Spleen (tissue), 11 donors: ENCODE measurements around the gene SPHK1. TPM values are rescaled to one million over a fixed set of nuclear protein-coding genes. Genes with fewer than 3 reads are reported as not detected.

ENCODE experiments used
- DNase-seq: peaks from one replicate; pipeline ENCODE4 v3.0.0-alpha.2; 2020
- H3K27ac ChIP-seq, 8 donors: fragments of 200-600 bp; sonication (generic) in 7 of 8; 1 replicate in 4 of 8; 2 replicates in 4 of 8; pipeline versions ENCODE4 v1.5.0 to v1.8.0; 2016 to 2021; ENCODE audit warnings: inconsistent platforms in 4 of 8, mild to moderate bottlenecking in 4 of 8, moderate library complexity in 1 of 8
- H3K27me3 ChIP-seq, 7 donors: fragments of 200-600 bp; sonication (generic) in 6 of 7; replicated peaks in 1 of 7; 1 replicate in 4 of 7; 2 replicates in 3 of 7; pipeline versions ENCODE4 v1.5.0 to v1.8.0; 2016 to 2021; ENCODE audit warnings: inconsistent platforms in 3 of 7, mild to moderate bottlenecking in 1 of 7
- H3K36me3 ChIP-seq, 6 donors: fragments of 200-600 bp; sonication (generic) in 5 of 6; 1 replicate in 4 of 6; 2 replicates in 2 of 6; pipeline versions ENCODE4 v1.5.0 to v1.8.0; 2016 to 2021; ENCODE audit warnings: inconsistent platforms in 2 of 6
- H3K4me1 ChIP-seq, 6 donors: fragments of 200-600 bp; sonication (generic) in 5 of 6; 1 replicate in 3 of 6; 2 replicates in 3 of 6; pipeline versions ENCODE4 v1.5.0 to v1.8.0; 2016 to 2021; ENCODE audit warnings: inconsistent platforms in 3 of 6
- H3K4me3 ChIP-seq, 8 donors: fragments of 200-600 bp; sonication (generic) in 7 of 8; 1 replicate in 4 of 8; 2 replicates in 4 of 8; pipeline versions ENCODE4 v1.5.0 to v1.8.0; 2016 to 2021; ENCODE audit warnings: inconsistent platforms in 4 of 8, mild to moderate bottlenecking in 4 of 8, moderate library complexity in 2 of 8
- H3K9me3 ChIP-seq, 8 donors: fragments of 200-600 bp; sonication (generic) in 7 of 8; 1 replicate in 4 of 8; 2 replicates in 4 of 8; pipeline versions ENCODE4 v1.5.0 to v1.8.0; 2016 to 2021; ENCODE audit warnings: inconsistent platforms in 4 of 8
- POLR2A ChIP-seq, 3 donors: fragments of 450-650 bp; IDR thresholded peaks; one replicate each; pipeline ENCODE4 v1.5.1; 2017; ENCODE audit warnings: antibody characterized with exemption in 3 of 3, mild to moderate bottlenecking in 1 of 3
- POLR2AphosphoS5 ChIP-seq, 3 donors: sonication (generic); formaldehyde crosslinking; IDR thresholded peaks; one replicate each; pipeline ENCODE4 v1.5.1; 2017; ENCODE audit warnings: antibody characterized with exemption in 3 of 3
- WGBS, 5 donors: extraction: QIAGEN DNeasy Blood & Tissue Kit in 3 of 5; methylation state at CpG; one replicate each; pipeline versions ENCODE4 v1.1.5 to v1.1.7; 2013 to 2018; 5-methylcytosine and 5-hydroxymethylcytosine counted together
- intact Hi-C: fragments of 100-400 bp; cut with DNase I; formaldehyde crosslinking; loops from one replicate; pipeline ENCODE4 v1.15.0; 2023; ENCODE audit warnings: low total_unique reads
- polyA plus RNA-seq, 3 donors: library from polyadenylated mRNA; stranded (reverse); fragments of 200-250 nt; gene quantifications; one replicate each; pipeline ENCODE4 v1.2.1, GENCODE V29; 2013
- small RNA-seq, 4 donors: library from RNA; depleted of rRNA; stranded (forward); fragments of <200 nt; gene quantifications; one replicate each; pipeline ENCODE3, GENCODE V24; 2016
- total RNA-seq, 7 donors: library from RNA; depleted of rRNA in 3 of 7; stranded (reverse); fragments of >200 nt in 3 of 7; fragmentation: NEBNext Ultra II Directional in 4 of 7; extraction: Animal tissue kit (Norgen Biotek cat#: 25700) in 4 of 7; gene quantifications; one replicate each; pipeline versions ENCODE4 v1.1.0 to v1.2.1, GENCODE V29; 2016 to 2021
- TF ChIP-seq, protein P1 (sequence below), 11 experiments: fragments of 200-600 bp in 7 of 11; fragments of 450-650 bp in 4 of 11; sonication (generic) in 4 of 11; IDR thresholded peaks in 8 of 11; conservative IDR thresholded peaks in 3 of 11; 1 replicate in 7 of 11; 2 replicates in 4 of 11; pipeline versions ENCODE4 v1.4.0 to v1.8.0; 2016 to 2021; ENCODE audit warnings: antibody characterized with exemption in 11 of 11, inconsistent platforms in 4 of 11, mild to moderate bottlenecking in 1 of 11
- donor health status: healthy with polysubstance abuse.
- donor health status: DM: no; HTN: no; CAD: no; lungs with moderate emphysema.
- donor health status: DM: no; HTN: no; CAD: no.
- donor health status: Bipolar disorder and iron deficiency.
- donor health status: healthy.
- donor health status: DM: no; HTN: no; CAD: no.
- donor health status: DM: yes; HTN: yes; CAD: no.

SPHK1 gene
- total and polyA plus RNA-seq, 10 donors: 3.7 to 11.4 (median 6.0) TPM

- no peak for DNase-seq
- WGBS, 5 donors: 81 to 93% (median 85%) methylated on average over 9 of the region's 9 CpGs
- no peak for TF ChIP-seq POLR2AphosphoS5 (IDR thresholded peaks at IDR 0.05)
- TF ChIP-seq, protein P1, sequence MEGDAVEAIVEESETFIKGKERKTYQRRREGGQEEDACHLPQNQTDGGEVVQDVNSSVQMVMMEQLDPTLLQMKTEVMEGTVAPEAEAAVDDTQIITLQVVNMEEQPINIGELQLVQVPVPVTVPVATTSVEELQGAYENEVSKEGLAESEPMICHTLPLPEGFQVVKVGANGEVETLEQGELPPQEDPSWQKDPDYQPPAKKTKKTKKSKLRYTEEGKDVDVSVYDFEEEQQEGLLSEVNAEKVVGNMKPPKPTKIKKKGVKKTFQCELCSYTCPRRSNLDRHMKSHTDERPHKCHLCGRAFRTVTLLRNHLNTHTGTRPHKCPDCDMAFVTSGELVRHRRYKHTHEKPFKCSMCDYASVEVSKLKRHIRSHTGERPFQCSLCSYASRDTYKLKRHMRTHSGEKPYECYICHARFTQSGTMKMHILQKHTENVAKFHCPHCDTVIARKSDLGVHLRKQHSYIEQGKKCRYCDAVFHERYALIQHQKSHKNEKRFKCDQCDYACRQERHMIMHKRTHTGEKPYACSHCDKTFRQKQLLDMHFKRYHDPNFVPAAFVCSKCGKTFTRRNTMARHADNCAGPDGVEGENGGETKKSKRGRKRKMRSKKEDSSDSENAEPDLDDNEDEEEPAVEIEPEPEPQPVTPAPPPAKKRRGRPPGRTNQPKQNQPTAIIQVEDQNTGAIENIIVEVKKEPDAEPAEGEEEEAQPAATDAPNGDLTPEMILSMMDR (IDR thresholded peaks at IDR 0.05 in 8 of 11, conservative IDR thresholded peaks at IDR 0.05 in 3 of 11): no peak
- no peak for TF ChIP-seq POLR2A (IDR thresholded peaks at IDR 0.05)
- Histone ChIP-seq H3K36me3 (peaks cover 0 to 10% (median 0%) of the 10 kb centered on the region in 6 donors), H3K4me3 (no peak overlapping the region), H3K27ac (peak overlapping the region in 2 of 8 donors; percentile 9 to 33), H3K9me3 (no peaks in the 10 kb centered on the region), H3K27me3 (no peaks in the 10 kb centered on the region), H3K4me1 (peaks cover 0 to 72% (median 19%) of the 10 kb centered on the region in 6 donors)
- intact Hi-C loops: no loop called here
Measured at GRCh38 chr17:76433693-76434092, 49.3 kb downstream of the SPHK1 start.

DNA sequence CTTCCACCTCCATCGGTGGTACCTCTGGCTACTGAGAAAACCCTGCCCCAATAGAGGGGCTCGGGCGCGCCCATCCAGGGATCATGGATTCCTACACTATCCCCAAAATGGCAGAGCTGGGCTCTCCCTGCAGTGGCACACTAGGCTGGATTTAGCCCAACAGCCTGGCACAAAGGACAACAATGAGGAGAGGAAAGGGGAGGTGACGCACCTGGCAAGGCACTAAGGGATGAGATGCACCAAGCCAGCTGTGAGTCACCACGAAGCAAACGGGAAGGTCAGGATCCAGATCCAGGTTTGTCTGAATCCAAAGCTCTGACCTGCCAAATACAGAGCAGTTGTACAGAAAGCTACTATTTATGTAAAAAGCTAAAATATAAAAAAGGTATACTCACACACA is 50.5 kb downstream of the SPHK1 start:
- TF ChIP-seq, protein P1 (IDR thresholded peaks at IDR 0.05 in 8 of 11, conservative IDR thresholded peaks at IDR 0.05 in 3 of 11): no peak
- TF ChIP-seq POLR2AphosphoS5 (IDR thresholded peaks at IDR 0.05): no peak
- TF ChIP-seq POLR2A (IDR thresholded peaks at IDR 0.05): no peak
- no peak for DNase-seq
- Histone ChIP-seq H3K9me3 (no peaks in the 10 kb centered on the region), H3K27me3 (no peaks in the 10 kb centered on the region), H3K4me1 (peaks cover 0 to 72% (median 15%) of the 10 kb centered on the region in 6 donors), H3K4me3 (no peak overlapping the region), H3K27ac (no peak overlapping the region), H3K36me3 (peaks cover 0 to 10% (median 0%) of the 10 kb centered on the region in 6 donors)
- intact Hi-C loops: no loop called here
- WGBS, 5 donors: 93 to 97% (median 96%) methylated on average over 7 of the region's 7 CpGs

GRCh38 chr17:76435751-76436150 is 51.3 kb downstream of the SPHK1 start:
- Histone ChIP-seq H3K27ac (no peak overlapping the region), H3K27me3 (no peaks in the 10 kb centered on the region), H3K36me3 (peaks cover 0 to 10% (median 0%) of the 10 kb centered on the region in 6 donors), H3K9me3 (no peaks in the 10 kb centered on the region), H3K4me1 (peaks cover 0 to 71% (median 14%) of the 10 kb centered on the region in 6 donors), H3K4me3 (no peak overlapping the region)
- intact Hi-C loops: no loop called here
- TF ChIP-seq POLR2AphosphoS5 (IDR thresholded peaks at IDR 0.05): no peak
- no peak for TF ChIP-seq POLR2A (IDR thresholded peaks at IDR 0.05)
- TF ChIP-seq, protein P1 (IDR thresholded peaks at IDR 0.05 in 8 of 11, conservative IDR thresholded peaks at IDR 0.05 in 3 of 11): no peak
- no peak for DNase-seq
- 95 to 98% (median 97%) methylated on average over 10 to 11 of the region's 11 CpGs for WGBS, 5 donors

Small RNAs within 50 kb of the gene (small RNA-seq; reads per million reads assigned to genes)
- 0 reads per million in 4 donors for gene RNU6-24P

Other genes starting within 250 kb of the SPHK1 start
- gene FOXJ1, start 243.4 kb upstream of the SPHK1 start, total RNA-seq: under 1 TPM in 1 of 7 donors, not detected in 6; 0.13 TPM
- under 1 TPM in 1 of 3 donors, not detected in 2; 0.05 TPM for gene FOXJ1, start 243.4 kb upstream of the SPHK1 start, polyA plus RNA-seq
- gene RNF157, start 144.1 kb upstream of the SPHK1 start, total RNA-seq: 10 to 100 TPM in 3 of 7 donors, 1 to 10 TPM in 4; 6.8 to 13.0 (median 8.6) TPM
- 1 to 10 TPM in 2 of 3 donors, under 1 TPM in 1; 0.89 to 2.0 (median 1.1) TPM for gene RNF157, start 144.1 kb upstream of the SPHK1 start, polyA plus RNA-seq
- 10 to 100 TPM; 28.9 to 91.3 (median 63.8) TPM for gene UBALD2, start 119.3 kb upstream of the SPHK1 start, total RNA-seq
- 10 to 100 TPM; 42.5 to 54.7 (median 43.8) TPM for gene UBALD2, start 119.3 kb upstream of the SPHK1 start, polyA plus RNA-seq
- gene QRICH2, start 76.3 kb upstream of the SPHK1 start, total RNA-seq: 1 to 10 TPM; 1.3 to 3.1 (median 2.7) TPM
- 1 to 10 TPM; 2.4 to 2.7 (median 2.5) TPM for gene QRICH2, start 76.3 kb upstream of the SPHK1 start, polyA plus RNA-seq
- 10 to 100 TPM; 32.5 to 54.1 (median 38.3) TPM for gene PRPSAP1, start 30.7 kb upstream of the SPHK1 start, total RNA-seq
- gene PRPSAP1, start 30.7 kb upstream of the SPHK1 start, polyA plus RNA-seq: 10 to 100 TPM; 17.5 to 25.9 (median 17.5) TPM
- 10 to 100 TPM; 24.1 to 55.9 (median 32.5) TPM for gene UBE2O, start 68.5 kb downstream of the SPHK1 start, total RNA-seq
- 10 to 100 TPM in 1 of 3 donors, 1 to 10 TPM in 2; 7.2 to 14.3 (median 8.5) TPM for gene UBE2O, start 68.5 kb downstream of the SPHK1 start, polyA plus RNA-seq
- gene AANAT, start 83.0 kb downstream of the SPHK1 start, total RNA-seq: not detected
- under 1 TPM in 2 of 3 donors, not detected in 1; 0.19 to 0.22 TPM for gene AANAT, start 83.0 kb downstream of the SPHK1 start, polyA plus RNA-seq
- 100 to 1,000 TPM in 4 of 7 donors, 10 to 100 TPM in 3; 95.1 to 147 (median 114) TPM for gene RHBDF2, start 116.8 kb downstream of the SPHK1 start, total RNA-seq
- gene RHBDF2, start 116.8 kb downstream of the SPHK1 start, polyA plus RNA-seq: 10 to 100 TPM; 31.4 to 72.7 (median 53.3) TPM
- gene CYGB, start 153.1 kb downstream of the SPHK1 start, total RNA-seq: 10 to 100 TPM in 3 of 7 donors, 1 to 10 TPM in 4; 5.0 to 21.0 (median 9.9) TPM
- gene CYGB, start 153.1 kb downstream of the SPHK1 start, polyA plus RNA-seq: 1 to 10 TPM; 3.5 to 5.8 (median 5.5) TPM
- 10 to 100 TPM in 2 of 7 donors, 1 to 10 TPM in 5; 3.5 to 18.8 (median 9.2) TPM for gene PRCD, start 155.4 kb downstream of the SPHK1 start, total RNA-seq
- 10 to 100 TPM; 28.9 to 54.1 (median 29.6) TPM for gene PRCD, start 155.4 kb downstream of the SPHK1 start, polyA plus RNA-seq
- 10 to 100 TPM in 3 of 7 donors, 1 to 10 TPM in 4; 8.1 to 15.7 (median 9.8) TPM for gene ST6GALNAC2, start 201.3 kb downstream of the SPHK1 start, total RNA-seq
- 1 to 10 TPM; 1.1 to 4.8 (median 1.3) TPM for gene ST6GALNAC2, start 201.3 kb downstream of the SPHK1 start, polyA plus RNA-seq